HG02884 (cell line): ENCODE measurements around the gene BAIAP3.

ENCODE experiments used
- ATAC-seq: cut with Tn5 transposase; IDR thresholded peaks from one replicate; pipeline ENCODE4 v1.9.1; 2021; ENCODE audit warnings: mild to moderate bottlenecking, moderate library complexity; ENCODE audit not compliant: unreplicated experiment

BAIAP3 gene

DNA sequence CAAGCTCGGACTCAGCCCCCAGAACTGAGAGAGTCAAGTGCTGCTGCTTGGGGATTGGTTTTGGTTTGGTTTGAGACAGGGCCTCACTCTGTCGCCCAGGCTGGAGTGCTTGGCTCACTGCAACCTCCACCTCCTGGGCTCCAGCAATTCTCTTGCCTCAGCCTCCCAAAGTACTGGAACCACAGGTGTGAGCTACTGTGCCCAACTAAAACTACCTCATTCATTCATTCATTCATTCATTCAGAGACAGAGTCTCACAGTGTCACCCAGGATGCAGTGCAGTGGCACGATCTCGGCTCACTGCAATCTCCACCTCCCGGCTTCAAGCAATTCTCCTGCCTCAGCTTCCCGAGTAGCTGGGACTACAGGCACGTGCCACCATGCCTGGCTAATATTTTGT, 56.3 kb downstream of the BAIAP3 start:
- ATAC-seq: no peak

DNA sequence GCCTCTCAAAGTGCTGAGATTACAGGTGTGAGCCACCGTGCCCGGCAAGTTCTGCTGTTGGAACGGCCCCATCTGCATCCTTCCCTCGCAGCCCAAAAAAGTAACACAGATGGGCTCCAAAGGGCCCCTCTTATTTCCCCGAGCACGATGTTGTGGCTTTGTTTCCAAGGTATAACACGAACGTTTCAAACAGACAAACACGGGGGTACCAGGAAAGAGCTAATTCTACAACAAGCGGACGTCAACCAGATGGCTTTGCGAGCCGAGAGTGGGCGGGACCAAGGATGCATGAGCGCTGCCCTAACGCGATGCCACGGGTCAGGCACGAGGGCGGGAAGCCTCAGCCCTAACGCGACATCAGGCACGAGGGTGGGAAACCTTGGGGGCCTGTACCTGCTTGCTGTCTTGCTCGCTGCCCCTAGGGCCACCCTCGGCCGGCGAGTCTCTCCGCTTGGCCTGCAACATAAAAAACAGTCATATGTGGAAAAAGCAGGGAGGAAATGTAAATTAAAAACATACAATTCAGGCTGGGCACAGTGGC, 56.9 kb downstream of the BAIAP3 start:
- ATAC-seq: no peak

DNA sequence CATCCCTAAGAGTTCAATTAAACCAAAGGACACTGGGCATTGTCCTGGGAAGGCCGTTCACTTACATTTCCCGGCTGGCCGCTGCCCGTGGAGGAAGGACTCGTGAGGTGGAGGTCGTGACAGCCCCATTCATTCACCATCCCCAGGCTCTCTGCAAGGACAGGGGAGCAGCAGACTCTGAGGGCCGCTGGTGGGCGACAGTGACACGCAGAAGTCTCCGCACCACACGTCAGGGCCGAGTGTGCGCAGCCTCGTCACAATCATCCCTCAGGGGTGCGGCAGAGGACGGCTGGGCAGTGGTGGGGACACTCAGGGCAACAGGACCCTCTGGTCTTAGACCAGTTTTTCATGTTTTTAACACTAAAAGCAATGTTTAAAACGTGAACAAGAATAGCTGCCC, 59.4 kb downstream of the BAIAP3 start:
- no peak for ATAC-seq

DNA sequence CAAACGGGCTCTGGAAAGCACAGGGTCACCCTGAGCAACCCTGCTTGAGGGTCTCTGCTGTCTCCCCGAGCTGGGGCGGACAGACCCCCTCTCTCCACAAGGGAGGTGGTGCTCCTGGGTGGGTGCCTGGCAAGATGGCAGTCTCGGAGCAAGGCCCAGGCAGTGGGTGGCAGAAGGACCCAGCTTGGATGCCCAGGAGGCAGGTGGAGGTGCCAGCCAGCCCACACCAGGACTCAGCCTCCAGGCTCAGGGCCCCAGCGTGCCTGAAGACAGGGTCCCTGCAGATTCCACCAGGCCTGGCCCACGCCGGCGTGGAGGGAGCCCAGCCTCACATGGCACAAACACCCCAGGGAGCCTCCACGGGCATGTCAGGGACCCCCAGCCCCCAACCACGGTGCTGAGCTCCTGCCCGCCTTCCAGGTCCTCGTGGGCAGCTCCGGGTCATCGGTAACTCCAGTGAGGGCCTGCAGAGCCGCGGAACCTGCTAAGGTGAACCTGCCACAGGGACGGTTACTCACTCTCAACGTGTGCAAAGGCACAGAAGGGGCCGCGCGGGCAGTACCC, 60.2 kb downstream of the BAIAP3 start:
- no peak for ATAC-seq

DNA sequence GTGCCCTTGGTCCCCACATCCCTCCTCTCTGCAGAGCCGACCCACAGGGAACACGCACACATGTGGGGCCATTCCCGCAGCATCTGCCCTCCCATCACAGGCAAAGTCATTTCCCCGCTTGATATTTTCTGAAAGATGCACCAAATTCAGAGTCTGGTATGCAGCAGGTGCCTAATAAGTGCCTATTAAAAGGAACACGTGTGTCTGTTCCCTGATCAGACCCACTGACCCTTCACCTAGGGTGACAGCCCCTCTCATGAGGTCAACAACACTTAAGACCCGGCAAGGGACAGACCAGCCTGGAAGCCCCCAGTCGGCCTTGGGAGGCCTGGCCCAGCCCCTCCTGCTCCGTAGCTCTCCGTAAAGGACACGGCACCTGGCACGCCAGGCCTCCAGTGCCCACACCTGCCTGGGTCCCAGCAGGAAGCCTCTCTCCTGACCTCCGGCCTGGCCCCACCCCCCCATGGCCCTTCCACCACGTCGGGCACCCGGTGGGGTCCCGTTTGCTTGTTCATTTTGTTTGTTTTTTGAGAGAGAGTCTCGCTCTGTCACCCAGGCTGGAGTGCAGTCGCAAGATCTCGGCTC, 61.0 kb downstream of the BAIAP3 start:
- no peak for ATAC-seq

DNA sequence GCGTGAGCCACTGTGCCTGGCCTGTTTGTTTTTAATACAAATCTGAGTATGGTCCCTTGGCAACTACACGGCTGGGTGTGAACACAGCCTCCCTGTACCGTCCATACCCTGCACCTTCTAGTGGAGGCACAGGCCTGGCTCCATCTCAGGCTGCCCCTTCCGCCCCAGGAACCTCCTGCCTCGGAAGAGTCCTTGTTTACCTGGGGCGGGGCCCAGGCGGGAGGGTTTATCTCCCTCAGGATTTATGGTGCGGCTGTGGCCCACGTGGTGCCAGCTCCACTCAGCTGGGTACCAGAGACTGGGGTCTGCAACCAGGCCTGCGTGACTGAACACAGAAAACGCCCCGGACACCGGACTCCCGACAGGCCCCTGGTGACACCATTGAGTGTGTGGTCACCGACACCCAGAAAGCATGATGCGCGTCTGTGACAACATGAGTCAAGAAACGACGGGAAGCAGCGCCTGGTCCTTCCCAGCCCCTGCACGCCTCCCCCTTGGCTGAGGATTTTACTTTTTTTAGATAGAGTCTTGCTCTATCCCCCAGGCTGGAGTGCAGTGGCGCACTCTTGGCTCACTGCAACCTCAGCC, 62.1 kb downstream of the BAIAP3 start:
- ATAC-seq: no peak

DNA sequence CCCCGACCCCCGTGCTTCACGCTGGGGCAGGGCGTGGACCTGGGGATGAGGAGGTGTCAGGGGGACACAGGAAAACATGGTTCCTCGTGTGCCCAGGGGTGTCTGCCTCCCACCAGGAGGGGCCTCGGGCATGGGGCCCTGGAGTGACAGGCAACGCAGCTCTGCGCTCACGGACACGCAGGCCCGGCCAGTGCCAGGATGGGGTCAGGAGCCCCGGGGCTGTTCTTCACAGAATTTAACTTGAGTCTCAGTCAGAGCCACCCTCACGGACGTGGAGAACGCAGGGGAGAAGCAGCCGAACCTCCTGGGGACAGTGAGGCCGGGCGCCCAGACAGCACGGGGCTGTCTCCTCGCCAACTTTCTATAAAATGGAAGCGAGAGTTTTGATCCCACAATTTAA, 64.3 kb downstream of the BAIAP3 start:
- no peak for ATAC-seq

DNA sequence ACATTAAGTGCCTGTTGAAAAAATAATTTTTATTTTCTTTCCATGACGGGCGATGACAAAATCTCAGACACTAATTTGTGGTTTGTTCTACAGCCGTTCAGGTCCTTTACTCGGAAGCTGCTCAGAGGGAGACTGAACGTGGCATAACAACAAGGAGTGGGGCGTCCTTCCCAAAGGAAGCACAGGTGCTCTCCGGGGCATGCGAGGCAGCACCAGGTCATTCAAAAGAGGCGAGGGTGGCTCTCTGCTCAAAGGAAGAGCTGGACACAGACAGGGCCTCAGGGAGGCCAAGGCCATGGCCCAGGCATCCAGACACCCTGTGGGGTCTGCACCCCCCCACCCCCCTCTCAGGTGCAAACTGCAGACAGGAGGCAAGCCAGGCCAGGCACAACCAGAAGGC, 64.9 kb downstream of the BAIAP3 start:
- ATAC-seq: no peak
